Lower lobe of right lung (tissue), 2 donors: ENCODE results near the gene SNAP25. TPM values are rescaled to one million over a fixed set of nuclear protein-coding genes. Genes with fewer than 3 reads are reported as not detected.

Experiments
- ATAC-seq, 2 donors: fragments of 200-7000 bp; cut with Tn5 transposase; one replicate each; pipeline ENCODE4 v1.9.1; 2020 to 2022; ENCODE audit warnings: mild to moderate bottlenecking in 2 of 2, moderate library complexity in 2 of 2
- DNase-seq: peaks from one replicate; pipeline ENCODE4 v3.0.0-alpha.2; 2020
- H3K27ac ChIP-seq: fragments of 200-600 bp; one replicate; pipeline ENCODE4 v1.8.0; 2022
- H3K27me3 ChIP-seq: fragments of 200-600 bp; one replicate; pipeline ENCODE4 v1.8.0; 2022; ENCODE audit warnings: low read depth
- H3K36me3 ChIP-seq: fragments of 200-600 bp; one replicate; pipeline ENCODE4 v1.8.0; 2022; ENCODE audit warnings: mild to moderate bottlenecking
- H3K4me1 ChIP-seq: fragments of 200-600 bp; one replicate; pipeline ENCODE4 v1.8.0; 2022
- H3K4me3 ChIP-seq: fragments of 200-600 bp; one replicate; pipeline ENCODE4 v1.8.0; 2022; ENCODE audit warnings: mild to moderate bottlenecking
- H3K9me3 ChIP-seq: fragments of 200-600 bp; one replicate; pipeline ENCODE4 v1.8.0; 2022
- CTCF ChIP-seq: fragments of 200-600 bp; IDR thresholded peaks from one replicate; pipeline ENCODE4 v1.8.0; 2022; ENCODE audit warnings: antibody characterized with exemption, mild to moderate bottlenecking
- intact Hi-C: fragments of 100-400 bp; cut with DNase I; formaldehyde crosslinking; loops from one replicate; pipeline ENCODE4 v1.11.0; 2022
- long read RNA-seq: library from polyadenylated mRNA; unstranded; transcript quantifications from one replicate; pipeline ENCODE4 v2.0.0, GENCODE V29; 2021
- total RNA-seq: library from RNA; stranded (reverse); fragmentation: NEBNext Ultra II Directional; extraction: Animal tissue kit (Norgen Biotek cat#: 25700); gene quantifications from one replicate; pipeline ENCODE4 v1.2.1, GENCODE V29; 2021
- donor health status: DM: no; HTN: yes; CAD: no; lungs with severe emphysema.

SNAP25 gene
- total RNA-seq, result 0.65 TPM
- long read RNA-seq, partial matches to known transcripts, result 0 of 2 reads
- long read RNA-seq, other reads (novel, unspliced or antisense), result 0 of 2 reads

- peaks cover 39% of the 10 kb centered on the region for H3K27me3 ChIP-seq
These were observed at the start of gene SNAP25 for GRCh38 chr20:10218536-10219451. Gene SNAP25, plus strand, starts transcription at chr20:10218830. Its CDS starts 56,662 bp downstream, at chr20:10275492.

GRCh38 chr20:10169752-10170151 lies 48.9 kb upstream of the SNAP25 start:
- Histone ChIP-seq H3K27me3 (peaks cover 16% of the 10 kb centered on the region), H3K36me3 (no peaks in the 10 kb centered on the region), H3K9me3 (no peaks in the 10 kb centered on the region), H3K27ac (no peak overlapping the region), H3K4me3 (no peak overlapping the region), H3K4me1 (no peaks in the 10 kb centered on the region)
- no peak for ATAC-seq
- TF ChIP-seq CTCF, result no peak
- no peak for DNase-seq
- intact Hi-C loops, result no loop called here

More at GRCh38 chr20:10218536-10219451, at the start of gene SNAP25:
- intact Hi-C loops, result no loop called here
- Histone ChIP-seq H3K36me3 (no peaks in the 10 kb centered on the region), H3K27ac (peak within 1 kb of the TSS; percentile 66), H3K4me3 (peak within 1 kb of the TSS; percentile 44), H3K4me1 (peaks cover 8% of the 10 kb centered on the region), H3K9me3 (no peaks in the 10 kb centered on the region)
- ATAC-seq (peak; percentile 61 to 66), DNase-seq (no peak)
- no peak for TF ChIP-seq CTCF

DNA sequence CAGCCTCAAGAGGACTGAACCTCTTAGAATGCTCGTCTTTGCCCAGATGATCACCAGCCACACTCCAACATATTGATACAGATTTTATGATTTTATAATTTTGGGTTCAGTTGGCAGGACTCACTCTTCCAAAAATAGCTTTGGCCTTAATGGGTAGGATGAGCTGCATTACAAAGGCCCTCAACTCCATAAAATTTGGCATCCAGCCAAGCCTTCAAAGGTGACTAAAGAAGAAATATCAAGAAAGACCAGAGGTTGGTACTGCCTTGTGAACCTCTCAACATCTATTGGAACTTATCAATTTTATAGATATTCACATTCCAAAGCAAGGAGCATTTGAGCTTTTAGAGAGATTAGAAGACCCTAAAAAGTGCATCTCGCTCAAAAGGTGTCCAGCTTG lies 48.4 kb upstream of the SNAP25 start:
- no peaks in the 10 kb centered on the region for H3K9me3 ChIP-seq
- H3K4me1 ChIP-seq, result no peaks in the 10 kb centered on the region
- H3K36me3 ChIP-seq, result no peaks in the 10 kb centered on the region
- no peak for DNase-seq
- no peak overlapping the region for H3K27ac ChIP-seq
- no peak for ATAC-seq
- intact Hi-C loops, result no loop called here
- TF ChIP-seq CTCF, result no peak
- no peak overlapping the region for H3K4me3 ChIP-seq
- peaks cover 16% of the 10 kb centered on the region for H3K27me3 ChIP-seq

GRCh38 chr20:10171864-10172751 lies 46.5 kb upstream of the SNAP25 start:
- Histone ChIP-seq H3K36me3 (no peaks in the 10 kb centered on the region), H3K9me3 (no peaks in the 10 kb centered on the region), H3K4me3 (peak overlapping the region; percentile 51), H3K27ac (no peak overlapping the region), H3K27me3 (peaks cover 16% of the 10 kb centered on the region), H3K4me1 (no peaks in the 10 kb centered on the region)
- intact Hi-C loops, result no loop called here
- DNase-seq (peak; percentile 55), ATAC-seq (peak; percentile 81)
- TF ChIP-seq CTCF, result no peak

- no peak overlapping the region for H3K4me3 ChIP-seq
- no peak for ATAC-seq
- intact Hi-C loops, result no loop called here
These were observed 45.5 kb upstream of the SNAP25 start for GRCh38 chr20:10172998-10173655.

More at GRCh38 chr20:10172998-10173655, 45.5 kb upstream of the SNAP25 start:
- peaks cover 16% of the 10 kb centered on the region for H3K27me3 ChIP-seq
- no peaks in the 10 kb centered on the region for H3K36me3 ChIP-seq
- no peaks in the 10 kb centered on the region for H3K9me3 ChIP-seq
- H3K4me1 ChIP-seq, result no peaks in the 10 kb centered on the region
- H3K27ac ChIP-seq, result no peak overlapping the region
- no peak for TF ChIP-seq CTCF
- DNase-seq, result no peak
